Prostate gland (tissue), 2 donors: Measurements from ENCODE around the gene RBM39. TPM values are rescaled to one million over a fixed set of nuclear protein-coding genes. Genes with fewer than 3 reads are reported as not detected.
"Not testable (repeated sequence)": the region's sequence is repeated elsewhere in the genome, so short reads cannot be mapped to it uniquely, and the experiment has no call there.

Experiments
- DNase-seq: peaks from one replicate; pipeline ENCODE4 v3.0.0-alpha.2; 2019; ENCODE audit warnings: low spot score
- H3K27ac ChIP-seq, 2 donors: fragments of 200-600 bp; sonication (generic); 2 replicates each; pipeline ENCODE4 v1.5.1; 2017 to 2019
- H3K27me3 ChIP-seq: fragments of 200-600 bp; sonication (generic); replicated peaks from 2 replicates; pipeline ENCODE4 v1.5.1; 2019; ENCODE audit not compliant: insufficient read depth
- H3K36me3 ChIP-seq, 2 donors: fragments of 200-600 bp; sonication (generic); 1 replicate in 1 of 2; 2 replicates in 1 of 2; pipeline versions ENCODE4 v1.5.1 to v1.8.1; 2017 to 2019
- H3K4me1 ChIP-seq: fragments of 200-600 bp; sonication (generic); replicated peaks from 2 replicates; pipeline ENCODE4 v1.5.1; 2019
- H3K4me3 ChIP-seq, 2 donors: fragments of 200-600 bp; sonication (generic); 2 replicates each; pipeline ENCODE4 v1.5.1; 2017 to 2019
- H3K9me3 ChIP-seq: fragments of 200-600 bp; sonication (generic); 2 replicates; pipeline ENCODE4 v1.5.1; 2017
- POLR2A ChIP-seq: fragments of 450-650 bp; IDR thresholded peaks from one replicate; pipeline ENCODE4 v1.6.1; 2016; ENCODE audit warnings: antibody characterized with exemption, mild to moderate bottlenecking
- POLR2AphosphoS5 ChIP-seq: sonication (generic); formaldehyde crosslinking; IDR thresholded peaks from one replicate; pipeline ENCODE4 v1.6.1; 2017; ENCODE audit warnings: antibody characterized with exemption
- WGBS: methylation state at CpG from one replicate; pipeline ENCODE4 v1.1.5; 2018; 5-methylcytosine and 5-hydroxymethylcytosine counted together
- intact Hi-C: fragments of 100-400 bp; cut with DNase I; formaldehyde crosslinking; loops from one replicate; pipeline ENCODE4 v1.14.2; 2022
- total RNA-seq, 2 donors: library from RNA; depleted of rRNA; stranded (reverse); fragments of >200 nt; gene quantifications; one replicate each; pipeline ENCODE4 v1.1.0, GENCODE V29; 2016
- TF ChIP-seq, protein P1 (sequence below), 4 experiments: fragments of 200-600 bp in 2 of 4; fragments of 450-650 bp in 2 of 4; sonication (generic) in 2 of 4; IDR thresholded peaks; 1 replicate in 3 of 4; 2 replicates in 1 of 4; pipeline ENCODE4 v1.5.1; 2016 to 2019; ENCODE audit warnings: antibody characterized with exemption in 4 of 4, mild to moderate bottlenecking in 2 of 4, moderate library complexity in 2 of 4

The RBM39 gene
- total RNA-seq, 2 donors from 2014 or later: 228 to 235 TPM

DNA sequence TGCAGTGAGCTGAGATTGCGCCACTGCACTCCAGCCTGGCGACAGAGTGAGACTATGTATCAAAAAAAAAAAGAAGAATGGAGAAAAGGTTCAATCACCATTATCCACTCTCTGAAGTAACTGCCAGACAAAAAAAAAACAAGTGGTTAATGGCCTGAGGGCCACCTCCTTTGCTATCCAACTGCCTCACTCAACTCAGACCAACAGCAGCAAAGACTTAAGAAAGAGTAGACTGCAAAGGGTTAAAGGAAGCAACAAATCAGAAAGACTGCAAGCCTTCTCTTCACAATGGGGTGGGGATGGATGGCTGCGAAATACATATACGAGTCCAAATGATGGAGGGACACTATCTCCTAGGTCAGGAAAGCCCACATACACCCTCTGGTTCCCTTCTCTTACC is 46.1 kb downstream of the RBM39 start:
- no peaks in the 10 kb centered on the region for H3K4me1 ChIP-seq
- H3K4me3 ChIP-seq: no peak overlapping the region
- DNase-seq: no peak
- 84% methylated on average over 4 of the region's 4 CpGs for WGBS
- TF ChIP-seq, protein P1, sequence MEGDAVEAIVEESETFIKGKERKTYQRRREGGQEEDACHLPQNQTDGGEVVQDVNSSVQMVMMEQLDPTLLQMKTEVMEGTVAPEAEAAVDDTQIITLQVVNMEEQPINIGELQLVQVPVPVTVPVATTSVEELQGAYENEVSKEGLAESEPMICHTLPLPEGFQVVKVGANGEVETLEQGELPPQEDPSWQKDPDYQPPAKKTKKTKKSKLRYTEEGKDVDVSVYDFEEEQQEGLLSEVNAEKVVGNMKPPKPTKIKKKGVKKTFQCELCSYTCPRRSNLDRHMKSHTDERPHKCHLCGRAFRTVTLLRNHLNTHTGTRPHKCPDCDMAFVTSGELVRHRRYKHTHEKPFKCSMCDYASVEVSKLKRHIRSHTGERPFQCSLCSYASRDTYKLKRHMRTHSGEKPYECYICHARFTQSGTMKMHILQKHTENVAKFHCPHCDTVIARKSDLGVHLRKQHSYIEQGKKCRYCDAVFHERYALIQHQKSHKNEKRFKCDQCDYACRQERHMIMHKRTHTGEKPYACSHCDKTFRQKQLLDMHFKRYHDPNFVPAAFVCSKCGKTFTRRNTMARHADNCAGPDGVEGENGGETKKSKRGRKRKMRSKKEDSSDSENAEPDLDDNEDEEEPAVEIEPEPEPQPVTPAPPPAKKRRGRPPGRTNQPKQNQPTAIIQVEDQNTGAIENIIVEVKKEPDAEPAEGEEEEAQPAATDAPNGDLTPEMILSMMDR (IDR thresholded peaks at IDR 0.05): no peak
- TF ChIP-seq POLR2AphosphoS5 (no peak), POLR2A (no peak)
- H3K27ac ChIP-seq: no peak overlapping the region
- no peaks in the 10 kb centered on the region for H3K27me3 ChIP-seq
- H3K36me3 ChIP-seq: peaks cover 0 to 9% of the 10 kb centered on the region in 2 donors
- intact Hi-C loops: loop anchor here (5.0 to 10.0 kb wide), 2 partner anchors 94 to 231 kb away; no protein-coding TSS in a partner anchor
- no peaks in the 10 kb centered on the region for H3K9me3 ChIP-seq

DNA sequence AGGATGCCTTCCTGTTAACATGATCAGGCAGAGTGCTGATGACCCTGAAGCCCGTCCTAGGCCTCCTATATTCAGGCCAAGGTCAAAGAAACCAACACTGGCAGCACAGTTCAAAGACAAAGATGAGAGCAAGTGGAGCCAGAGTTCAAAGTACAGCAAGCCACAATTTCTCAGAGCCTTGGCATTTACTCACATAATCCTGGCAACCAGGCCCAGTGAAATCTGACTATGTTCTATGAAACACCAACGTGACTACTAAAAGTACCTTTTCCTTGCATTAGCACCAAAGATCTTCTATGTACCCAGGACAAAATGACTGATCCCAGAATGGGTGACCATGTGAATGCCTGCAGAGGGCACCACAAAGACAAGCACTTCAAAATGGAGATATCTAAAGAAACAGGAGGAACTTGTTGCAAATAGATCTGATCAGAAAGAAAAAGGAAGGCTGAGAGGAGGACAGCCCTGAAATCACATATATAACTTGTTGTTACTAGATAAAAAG is 46.8 kb downstream of the RBM39 start:
- H3K27me3 ChIP-seq: no peaks in the 10 kb centered on the region
- TF ChIP-seq POLR2AphosphoS5 (no peak), POLR2A (no peak)
- TF ChIP-seq, protein P1 (IDR thresholded peaks at IDR 0.05): no peak
- no peak for DNase-seq
- no peaks in the 10 kb centered on the region for H3K9me3 ChIP-seq
- WGBS: 86% methylated on average over 2 of the region's 2 CpGs
- H3K4me3 ChIP-seq: no peak overlapping the region
- peaks cover 0 to 9% of the 10 kb centered on the region in 2 donors for H3K36me3 ChIP-seq
- no peaks in the 10 kb centered on the region for H3K4me1 ChIP-seq
- intact Hi-C loops: loop anchor here (5.0 to 10.0 kb wide), 2 partner anchors 93 to 230 kb away; no protein-coding TSS in a partner anchor
- no peak overlapping the region for H3K27ac ChIP-seq

DNA sequence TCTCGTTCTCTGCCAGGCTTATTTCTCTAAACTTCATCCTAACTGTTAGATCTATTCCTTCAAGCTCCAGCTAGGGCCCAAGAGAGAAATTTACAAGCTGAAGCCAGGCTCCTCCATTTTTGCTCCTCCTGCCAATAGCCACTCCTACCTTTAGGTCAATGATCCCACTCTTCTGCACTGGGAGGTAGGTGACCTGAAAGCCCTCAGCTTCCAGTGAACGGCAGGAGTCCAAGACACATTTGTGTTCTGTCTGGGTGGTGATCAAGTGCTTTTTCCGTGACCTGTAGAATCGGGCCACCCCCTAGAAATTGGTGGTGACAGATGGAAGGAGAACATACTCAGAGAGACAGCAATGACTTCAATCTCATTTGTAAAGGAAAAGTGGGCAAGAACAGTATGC is 51.8 kb downstream of the RBM39 start:
- Histone ChIP-seq H3K27me3 (no peaks in the 10 kb centered on the region), H3K4me3 (no peak overlapping the region), H3K4me1 (no peaks in the 10 kb centered on the region), H3K9me3 (no peaks in the 10 kb centered on the region), H3K27ac (no peak overlapping the region), H3K36me3 (no peaks in the 10 kb centered on the region)
- WGBS: 91% methylated on average over 4 of the region's 4 CpGs
- no peak for TF ChIP-seq POLR2AphosphoS5
- intact Hi-C loops: loop anchor here (10.0 kb wide), 1 partner anchor 225 kb away; no protein-coding TSS in a partner anchor
- DNase-seq: no peak

DNA sequence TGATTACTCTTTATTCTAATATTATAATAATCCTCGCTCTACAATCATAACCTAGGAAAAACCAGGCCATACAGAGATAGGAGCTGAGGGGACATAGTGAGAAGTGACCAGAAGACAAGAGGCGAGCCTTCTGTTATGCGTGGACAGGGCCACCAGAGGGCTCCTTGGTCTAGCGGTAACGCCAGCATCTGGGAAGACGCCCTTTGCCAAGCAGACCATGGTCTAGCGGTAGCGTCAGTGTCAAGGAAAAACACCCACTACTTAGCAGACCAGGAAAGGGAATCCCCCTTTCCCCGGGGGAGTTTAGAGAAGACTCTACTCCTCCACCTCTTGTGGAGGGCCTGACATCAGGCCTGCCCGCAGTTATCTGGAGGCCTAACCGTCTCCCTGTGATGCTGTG is 55.2 kb downstream of the RBM39 start:
- WGBS: 90% methylated on average over 11 of the region's 11 CpGs
- H3K9me3 ChIP-seq, H3K27ac ChIP-seq, H3K4me3 ChIP-seq, H3K36me3 ChIP-seq, DNase-seq, H3K27me3 ChIP-seq, H3K4me1 ChIP-seq, intact Hi-C loops: not testable (repeated sequence)

DNA sequence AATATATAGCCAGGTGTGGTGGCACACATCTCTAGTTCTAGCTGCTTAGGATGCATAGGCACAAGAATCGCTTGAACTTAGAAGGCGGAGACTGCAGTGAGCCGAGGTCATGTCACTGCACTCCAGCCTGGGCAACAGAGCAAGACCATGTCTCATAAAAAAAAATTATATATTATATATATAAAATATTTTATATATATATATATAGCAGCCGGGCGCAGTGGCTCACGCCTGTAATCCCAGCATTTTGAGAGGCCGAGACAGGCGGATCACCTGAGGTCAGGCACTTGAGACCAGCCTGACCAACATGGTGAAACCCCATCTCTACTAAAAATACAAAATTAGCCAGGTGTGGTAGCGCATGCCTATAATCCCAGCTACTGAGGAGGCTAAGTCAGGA is 56.7 kb downstream of the RBM39 start:
- 95% methylated on average over 9 of the region's 9 CpGs for WGBS
- intact Hi-C loops, H3K27me3 ChIP-seq, H3K4me3 ChIP-seq, H3K9me3 ChIP-seq, H3K36me3 ChIP-seq, H3K27ac ChIP-seq, DNase-seq, H3K4me1 ChIP-seq: not testable (repeated sequence)

DNA sequence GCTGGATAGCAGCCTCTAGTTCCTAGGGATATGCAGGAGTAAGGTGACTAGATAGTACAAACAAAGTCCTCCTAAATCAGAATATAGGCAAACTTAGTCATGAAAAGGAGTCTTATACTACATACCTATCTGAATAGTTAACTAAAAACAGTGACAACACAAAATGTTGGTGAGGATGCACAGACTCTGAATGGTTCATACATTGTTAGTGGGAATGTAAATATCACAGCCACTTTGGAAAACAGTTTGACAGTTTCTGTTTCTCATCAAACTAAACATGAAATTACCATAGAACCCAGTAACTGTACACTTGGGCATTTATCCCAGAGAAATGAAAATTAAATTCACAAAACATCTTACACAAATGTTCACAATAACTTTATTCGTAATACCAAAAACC is 60.1 kb downstream of the RBM39 start:
- WGBS: 3% methylated on average over 1 of the region's 1 CpG
- TF ChIP-seq POLR2AphosphoS5: no peak
- TF ChIP-seq, protein P1 (IDR thresholded peaks at IDR 0.05): no peak
- TF ChIP-seq POLR2A: no peak
- intact Hi-C loops: no loop called here

More for the DNA sequence above, 60.1 kb downstream of the RBM39 start:
- Histone ChIP-seq H3K4me1 (no peaks in the 10 kb centered on the region), H3K27me3 (no peaks in the 10 kb centered on the region), H3K27ac (no peak overlapping the region), H3K9me3 (no peaks in the 10 kb centered on the region), H3K36me3 (no peaks in the 10 kb centered on the region), H3K4me3 (no peak overlapping the region)
- DNase-seq: no peak
